HEK293 (cell line): ENCODE measurements around the gene MORF4L2.
A peak's percentile ranks its signal among the peaks of the same experiment; 100 is the strongest.

ENCODE experiments used
- FEZF1 ChIP-seq: fragments of 450-650 bp; formaldehyde crosslinking; IDR thresholded peaks from 2 replicates; pipeline ENCODE4 v1.5.1; 2016; ENCODE audit warnings: missing biosample characterization, missing genetic modification characterization
- GFI1B ChIP-seq: fragments of 450-650 bp; formaldehyde crosslinking; IDR thresholded peaks from 2 replicates; pipeline ENCODE4 v1.5.1; 2016; ENCODE audit warnings: missing biosample characterization, missing genetic modification characterization
- GLIS1 ChIP-seq: fragments of 450-650 bp; formaldehyde crosslinking; IDR thresholded peaks from 2 replicates; pipeline ENCODE4 v1.5.1; 2016; ENCODE audit warnings: missing biosample characterization, missing genetic modification characterization
- KLF8 ChIP-seq: fragments of 450-650 bp; formaldehyde crosslinking; IDR thresholded peaks from 2 replicates; pipeline ENCODE4 v1.5.1; 2016; ENCODE audit warnings: missing biosample characterization, missing genetic modification characterization
- PRDM1 ChIP-seq: fragments of 450-650 bp; formaldehyde crosslinking; IDR thresholded peaks from 2 replicates; pipeline ENCODE4; 2016; ENCODE audit warnings: missing biosample characterization, missing genetic modification characterization
- TRIM28 ChIP-seq: IDR thresholded peaks from 2 replicates; pipeline ENCODE4 v1.6.1; 2011; ENCODE audit warnings: low read length, control low read depth, borderline replicate concordance
- WT1 ChIP-seq: fragments of 450-650 bp; formaldehyde crosslinking; IDR thresholded peaks from 2 replicates; pipeline ENCODE4 v1.5.1; 2016; ENCODE audit warnings: missing biosample characterization, missing genetic modification characterization
- ZBTB17 ChIP-seq: fragments of 450-650 bp; formaldehyde crosslinking; IDR thresholded peaks from 2 replicates; pipeline ENCODE4 v1.5.1; 2016; ENCODE audit warnings: missing biosample characterization, missing genetic modification characterization
- ZBTB20 ChIP-seq: fragments of 450-650 bp; formaldehyde crosslinking; IDR thresholded peaks from 2 replicates; pipeline ENCODE4 v1.5.1; 2016; ENCODE audit warnings: missing biosample characterization, missing genetic modification characterization
- ZBTB21 ChIP-seq: fragments of 450-650 bp; formaldehyde crosslinking; IDR thresholded peaks from 2 replicates; pipeline ENCODE4 v1.5.1; 2017; ENCODE audit warnings: missing biosample characterization, missing genetic modification characterization
- ZBTB26 ChIP-seq: fragments of 450-650 bp; formaldehyde crosslinking; optimal IDR thresholded peaks from 2 replicates; pipeline ENCODE3; 2016; ENCODE audit warnings: missing biosample characterization, mild to moderate bottlenecking, missing genetic modification characterization
- ZEB2 ChIP-seq: fragments of 450-650 bp; formaldehyde crosslinking; IDR thresholded peaks from 2 replicates; pipeline ENCODE4 v1.5.1; 2016; ENCODE audit warnings: missing biosample characterization, missing genetic modification characterization
- ZFP69B ChIP-seq: fragments of 450-650 bp; formaldehyde crosslinking; IDR thresholded peaks from 2 replicates; pipeline ENCODE4 v1.5.1; 2016; ENCODE audit warnings: missing biosample characterization, missing genetic modification characterization
- ZIC2 ChIP-seq: fragments of 450-650 bp; formaldehyde crosslinking; IDR thresholded peaks from 2 replicates; pipeline ENCODE4 v1.5.1; 2016; ENCODE audit warnings: missing biosample characterization, missing genetic modification characterization
- ZNF146 ChIP-seq: fragments of 450-650 bp; formaldehyde crosslinking; IDR thresholded peaks from 2 replicates; pipeline ENCODE4 v1.5.1; 2016; ENCODE audit warnings: missing biosample characterization, missing genetic modification characterization
- ZNF2 ChIP-seq: fragments of 450-650 bp; formaldehyde crosslinking; IDR thresholded peaks from 2 replicates; pipeline ENCODE4 v1.5.1; 2016; ENCODE audit warnings: missing biosample characterization, missing genetic modification characterization
- ZNF23 ChIP-seq: fragments of 450-650 bp; formaldehyde crosslinking; IDR thresholded peaks from 2 replicates; pipeline ENCODE4 v1.5.1; 2016; ENCODE audit warnings: missing biosample characterization, missing genetic modification characterization, borderline replicate concordance
- ZNF239 ChIP-seq: fragments of 450-650 bp; formaldehyde crosslinking; IDR thresholded peaks from 2 replicates; pipeline ENCODE4 v1.5.1; 2016; ENCODE audit warnings: missing biosample characterization, missing genetic modification characterization
- ZNF266 ChIP-seq: fragments of 450-650 bp; formaldehyde crosslinking; IDR thresholded peaks from 2 replicates; pipeline ENCODE4 v1.5.1; 2016; ENCODE audit warnings: missing biosample characterization, missing genetic modification characterization, low read depth
- ZNF394 ChIP-seq: fragments of 450-650 bp; formaldehyde crosslinking; IDR thresholded peaks from 2 replicates; pipeline ENCODE4 v1.5.1; 2016; ENCODE audit warnings: missing biosample characterization, missing genetic modification characterization, mild to moderate bottlenecking, moderate library complexity, borderline replicate concordance
- ZNF510 ChIP-seq: fragments of 450-650 bp; formaldehyde crosslinking; IDR thresholded peaks from 2 replicates; pipeline ENCODE4 v1.5.1; 2018; ENCODE audit warnings: mild to moderate bottlenecking, missing genetic modification characterization, missing biosample characterization; ENCODE audit not compliant: insufficient replicate concordance
- ZNF530 ChIP-seq: fragments of 450-650 bp; formaldehyde crosslinking; IDR thresholded peaks from 2 replicates; pipeline ENCODE4 v1.5.1; 2016; ENCODE audit warnings: low read depth, missing biosample characterization, missing genetic modification characterization
- ZNF558 ChIP-seq: fragments of 450-650 bp; formaldehyde crosslinking; IDR thresholded peaks from 2 replicates; pipeline ENCODE4 v1.5.1; 2016; ENCODE audit warnings: missing biosample characterization, missing genetic modification characterization
- ZNF585B ChIP-seq: fragments of 450-650 bp; formaldehyde crosslinking; IDR thresholded peaks from 2 replicates; pipeline ENCODE4 v1.5.1; 2016; ENCODE audit warnings: missing biosample characterization, missing genetic modification characterization
- ZNF660 ChIP-seq: fragments of 450-650 bp; IDR thresholded peaks from 2 replicates; pipeline ENCODE4 v1.5.1; 2018; ENCODE audit warnings: missing biosample characterization, mild to moderate bottlenecking, missing genetic modification characterization
- ZNF707 ChIP-seq: fragments of 450-650 bp; formaldehyde crosslinking; IDR thresholded peaks from 2 replicates; pipeline ENCODE4 v1.5.1; 2016; ENCODE audit warnings: missing biosample characterization, missing genetic modification characterization
- ZNF776 ChIP-seq: fragments of 450-650 bp; formaldehyde crosslinking; IDR thresholded peaks from 2 replicates; pipeline ENCODE4 v1.5.0; 2017; ENCODE audit warnings: missing biosample characterization, missing genetic modification characterization, borderline replicate concordance
- ZNF792 ChIP-seq: fragments of 450-650 bp; formaldehyde crosslinking; IDR thresholded peaks from 2 replicates; pipeline ENCODE4 v1.5.1; 2016; ENCODE audit warnings: missing biosample characterization, missing genetic modification characterization
- TF ChIP-seq, protein P1 (sequence below): fragments of 450-650 bp; formaldehyde crosslinking; IDR thresholded peaks from 2 replicates; pipeline ENCODE4 v1.5.1; 2016; ENCODE audit warnings: missing biosample characterization, missing genetic modification characterization
- TF ChIP-seq, protein P2 (sequence below): fragments of 450-650 bp; formaldehyde crosslinking; IDR thresholded peaks from 2 replicates; pipeline ENCODE4 v1.5.1; 2017; ENCODE audit warnings: missing biosample characterization, missing genetic modification characterization
- TF ChIP-seq, protein P3 (sequence below): fragments of 450-650 bp; formaldehyde crosslinking; IDR thresholded peaks from 2 replicates; pipeline ENCODE4 v1.5.1; 2016; ENCODE audit warnings: missing biosample characterization, missing genetic modification characterization
- TF ChIP-seq, protein P4 (sequence below): fragments of 450-650 bp; formaldehyde crosslinking; IDR thresholded peaks from 2 replicates; pipeline ENCODE4 v1.5.1; 2016; ENCODE audit warnings: missing biosample characterization, missing genetic modification characterization, low read depth

MORF4L2 gene

GRCh38 chrX:103730796-103731493, 44.4 kb upstream of the MORF4L2 start (continued):
- TF ChIP-seq, protein P1, sequence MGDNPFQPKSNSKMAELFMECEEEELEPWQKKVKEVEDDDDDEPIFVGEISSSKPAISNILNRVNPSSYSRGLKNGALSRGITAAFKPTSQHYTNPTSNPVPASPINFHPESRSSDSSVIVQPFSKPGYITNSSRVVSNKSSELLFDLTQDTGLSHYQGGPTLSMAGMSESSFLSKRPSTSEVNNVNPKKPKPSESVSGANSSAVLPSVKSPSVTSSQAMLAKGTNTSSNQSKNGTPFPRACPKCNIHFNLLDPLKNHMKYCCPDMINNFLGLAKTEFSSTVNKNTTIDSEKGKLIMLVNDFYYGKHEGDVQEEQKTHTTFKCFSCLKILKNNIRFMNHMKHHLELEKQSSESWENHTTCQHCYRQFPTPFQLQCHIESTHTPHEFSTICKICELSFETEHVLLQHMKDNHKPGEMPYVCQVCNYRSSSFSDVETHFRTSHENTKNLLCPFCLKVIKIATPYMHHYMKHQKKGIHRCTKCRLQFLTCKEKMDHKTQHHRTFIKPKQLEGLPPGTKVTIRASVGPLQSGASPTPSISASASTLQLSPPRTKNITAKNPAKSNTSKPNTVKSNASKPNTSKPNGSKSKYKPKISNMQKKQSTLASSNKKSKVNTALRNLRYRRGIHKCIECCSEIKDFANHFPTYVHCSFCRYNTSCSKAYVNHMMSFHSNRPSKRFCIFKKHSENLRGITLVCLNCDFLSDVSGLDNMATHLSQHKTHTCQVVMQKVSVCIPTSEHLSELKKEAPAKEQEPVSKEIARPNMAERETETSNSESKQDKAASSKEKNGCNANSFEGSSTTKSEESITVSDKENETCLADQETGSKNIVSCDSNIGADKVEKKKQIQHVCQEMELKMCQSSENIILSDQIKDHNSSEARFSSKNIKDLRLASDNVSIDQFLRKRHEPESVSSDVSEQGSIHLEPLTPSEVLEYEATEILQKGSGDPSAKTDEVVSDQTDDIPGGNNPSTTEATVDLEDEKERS (tag by site-specific recombination) = no peak
- no peak for TF ChIP-seq ZNF23 (tag by site-specific recombination)
- TF ChIP-seq TRIM28 = peak; percentile 53; the same call in 1 of the 2 replicates
- peak; percentile 82 for TF ChIP-seq ZBTB21 (tag by site-specific recombination)
- 0 out of 2 replicates have a peak, but pooled peaks have one; percentile 36 for TF ChIP-seq ZEB2 (tag by site-specific recombination)
- peak; percentile 59 for TF ChIP-seq KLF8
- TF ChIP-seq PRDM1 (tag by site-specific recombination) = no peak
- no peak for TF ChIP-seq ZNF530 (tag by site-specific recombination)
- TF ChIP-seq, protein P2, sequence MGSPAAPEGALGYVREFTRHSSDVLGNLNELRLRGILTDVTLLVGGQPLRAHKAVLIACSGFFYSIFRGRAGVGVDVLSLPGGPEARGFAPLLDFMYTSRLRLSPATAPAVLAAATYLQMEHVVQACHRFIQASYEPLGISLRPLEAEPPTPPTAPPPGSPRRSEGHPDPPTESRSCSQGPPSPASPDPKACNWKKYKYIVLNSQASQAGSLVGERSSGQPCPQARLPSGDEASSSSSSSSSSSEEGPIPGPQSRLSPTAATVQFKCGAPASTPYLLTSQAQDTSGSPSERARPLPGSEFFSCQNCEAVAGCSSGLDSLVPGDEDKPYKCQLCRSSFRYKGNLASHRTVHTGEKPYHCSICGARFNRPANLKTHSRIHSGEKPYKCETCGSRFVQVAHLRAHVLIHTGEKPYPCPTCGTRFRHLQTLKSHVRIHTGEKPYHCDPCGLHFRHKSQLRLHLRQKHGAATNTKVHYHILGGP = no peak
- no peak for TF ChIP-seq ZNF239 (tag by site-specific recombination)
- TF ChIP-seq ZNF660 (tag by site-specific recombination) = no peak
- no peak for TF ChIP-seq ZFP69B (tag by site-specific recombination)
- TF ChIP-seq ZNF2 (tag by site-specific recombination) = no peak
- peak; percentile 39; the same call in 1 of the 2 replicates for TF ChIP-seq ZBTB20
- TF ChIP-seq ZNF792 (tag by site-specific recombination) = no peak
- peak; percentile 50; the same call in 1 of the 2 replicates for TF ChIP-seq GFI1B (tag by site-specific recombination)
- TF ChIP-seq ZNF707 (tag by site-specific recombination) = no peak
- TF ChIP-seq GLIS1 = peak; percentile 81
- no peak for TF ChIP-seq ZNF510 (tag by site-specific recombination)
- TF ChIP-seq ZBTB26 (tag by site-specific recombination) = no peak
- TF ChIP-seq ZNF585B (tag by site-specific recombination) = no peak
- TF ChIP-seq ZNF558 (tag by site-specific recombination) = no peak
- no peak for TF ChIP-seq ZNF266 (tag by site-specific recombination)
- TF ChIP-seq, protein P3, sequence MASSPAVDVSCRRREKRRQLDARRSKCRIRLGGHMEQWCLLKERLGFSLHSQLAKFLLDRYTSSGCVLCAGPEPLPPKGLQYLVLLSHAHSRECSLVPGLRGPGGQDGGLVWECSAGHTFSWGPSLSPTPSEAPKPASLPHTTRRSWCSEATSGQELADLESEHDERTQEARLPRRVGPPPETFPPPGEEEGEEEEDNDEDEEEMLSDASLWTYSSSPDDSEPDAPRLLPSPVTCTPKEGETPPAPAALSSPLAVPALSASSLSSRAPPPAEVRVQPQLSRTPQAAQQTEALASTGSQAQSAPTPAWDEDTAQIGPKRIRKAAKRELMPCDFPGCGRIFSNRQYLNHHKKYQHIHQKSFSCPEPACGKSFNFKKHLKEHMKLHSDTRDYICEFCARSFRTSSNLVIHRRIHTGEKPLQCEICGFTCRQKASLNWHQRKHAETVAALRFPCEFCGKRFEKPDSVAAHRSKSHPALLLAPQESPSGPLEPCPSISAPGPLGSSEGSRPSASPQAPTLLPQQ (tag by site-specific recombination) = peak; percentile 68; the same call in 1 of the 2 replicates
- no peak for TF ChIP-seq ZNF146 (tag by site-specific recombination)
- TF ChIP-seq ZNF394 (tag by site-specific recombination) = no peak; the same call in 1 of the 2 replicates
- no peak for TF ChIP-seq FEZF1
- peak; percentile 65 for TF ChIP-seq ZIC2 (tag by site-specific recombination)
- no peak for TF ChIP-seq WT1
- TF ChIP-seq, protein P4, sequence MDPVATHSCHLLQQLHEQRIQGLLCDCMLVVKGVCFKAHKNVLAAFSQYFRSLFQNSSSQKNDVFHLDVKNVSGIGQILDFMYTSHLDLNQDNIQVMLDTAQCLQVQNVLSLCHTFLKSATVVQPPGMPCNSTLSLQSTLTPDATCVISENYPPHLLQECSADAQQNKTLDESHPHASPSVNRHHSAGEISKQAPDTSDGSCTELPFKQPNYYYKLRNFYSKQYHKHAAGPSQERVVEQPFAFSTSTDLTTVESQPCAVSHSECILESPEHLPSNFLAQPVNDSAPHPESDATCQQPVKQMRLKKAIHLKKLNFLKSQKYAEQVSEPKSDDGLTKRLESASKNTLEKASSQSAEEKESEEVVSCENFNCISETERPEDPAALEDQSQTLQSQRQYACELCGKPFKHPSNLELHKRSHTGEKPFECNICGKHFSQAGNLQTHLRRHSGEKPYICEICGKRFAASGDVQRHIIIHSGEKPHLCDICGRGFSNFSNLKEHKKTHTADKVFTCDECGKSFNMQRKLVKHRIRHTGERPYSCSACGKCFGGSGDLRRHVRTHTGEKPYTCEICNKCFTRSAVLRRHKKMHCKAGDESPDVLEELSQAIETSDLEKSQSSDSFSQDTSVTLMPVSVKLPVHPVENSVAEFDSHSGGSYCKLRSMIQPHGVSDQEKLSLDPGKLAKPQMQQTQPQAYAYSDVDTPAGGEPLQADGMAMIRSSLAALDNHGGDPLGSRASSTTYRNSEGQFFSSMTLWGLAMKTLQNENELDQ = no peak
- no peak for TF ChIP-seq ZNF776 (tag by site-specific recombination)
- TF ChIP-seq ZBTB17 (tag by site-specific recombination) = peak; percentile 77
